ENCODE results near the gene CLSTN2. TPM values are rescaled to one million over a fixed set of nuclear protein-coding genes. Genes with fewer than 3 reads are reported as not detected.

The CLSTN2 gene
- total and polyA plus RNA-seq, 2 of the 4 experiments (the other 2 are of a cell fraction), result under 0.01 to 0.07 TPM

GRCh38 chr3:140219923-140220452 lies 285.0 kb downstream of the CLSTN2 start:
- Histone ChIP-seq H3K9me3 (ENCODE audit: control insufficient read depth, insufficient read depth, low read length) (no peaks in the 10 kb centered on the region), H3K18ac (ENCODE audit: low read depth, low read length) (no peak overlapping the region), H3K36me3 (ENCODE audit: control insufficient read depth, insufficient read depth, low read length) (no peaks in the 10 kb centered on the region), H2AK5ac (ENCODE audit: low read depth, low read length) (no peak overlapping the region), H3K9me1 (ENCODE audit: insufficient read depth, low read length) (no peaks in the 10 kb centered on the region), H4K5ac (ENCODE audit: low read depth, low read length) (no peak overlapping the region), H3K56ac (ENCODE audit: extremely low read depth, insufficient read depth, low read length) (no peak overlapping the region), H2BK5ac (ENCODE audit: low read depth, low read length, poor library complexity, severe bottlenecking) (no peak overlapping the region), H3K27ac (ENCODE audit: insufficient read depth, low read length) (no peak overlapping the region), H3K4me1 (ENCODE audit: control insufficient read depth, insufficient read depth, low read length) (no peaks in the 10 kb centered on the region), H2AFZ (replicated peaks; ENCODE audit: low read length, poor library complexity) (no peak overlapping the region), H4K91ac (ENCODE audit: insufficient read depth, low read depth, low read length) (no peak overlapping the region), H3K4me2 (ENCODE audit: low read depth, low read length) (no peak overlapping the region), H3K79me1 (ENCODE audit: low read depth in 1 of 2, low read length in 2 of 2) (no peaks in the 10 kb centered on the region), H2AK9ac (replicated peaks; ENCODE audit: low read depth, low read length, poor library complexity) (no peak overlapping the region), H2BK120ac (ENCODE audit: low read depth, low read length) (no peak overlapping the region), H2BK20ac (ENCODE audit: low read depth, low read length) (no peak overlapping the region), H4K8ac (ENCODE audit: low read depth in 2 of 2, low read length in 2 of 2) (no peak overlapping the region), H3K4me3 (ENCODE audit: insufficient read depth, low read depth, low read length) (no peak overlapping the region), H2BK15ac (ENCODE audit: low read depth, low read length) (no peak overlapping the region), H3K9ac (ENCODE audit: low read depth, low read length) (no peak overlapping the region), H3K4ac (ENCODE audit: low read depth, low read length) (no peak overlapping the region), H3K27me3 (ENCODE audit: control insufficient read depth, insufficient read depth, low read length) (no peaks in the 10 kb centered on the region), H4K20me1 (ENCODE audit: insufficient read depth, low read length) (no peaks in the 10 kb centered on the region), H3K23ac (ENCODE audit: low read depth, low read length) (no peak overlapping the region), H3K14ac (replicated peaks; ENCODE audit: low read depth, low read length) (no peak overlapping the region)
- ChIA-PET POLR2A (ENCODE audit: unreplicated experiment) (no interaction called here), CTCF (no interaction called here)
- no CpG with 5 or more reads among the region's 2 CpGs for WGBS, 2 experiments (ENCODE audit: extremely low coverage in 2 of 2, insufficient read length in 1 of 2)
- intact Hi-C loops (cut with micrococcal nuclease) (no loop called here), in situ Hi-C loops (cut with MboI; ENCODE audit: low sequenced_read_pairs) (no loop called here), dilution Hi-C loops (cut with HindIII; ENCODE audit: low sequenced_read_pairs, unreplicated experiment) (no loop called here)
- BruUV-seq (replicated peaks), result no TSS peak
- ATAC-seq (ENCODE audit: low read depth) (no peak), DNase-seq (no peak)
- TF ChIP-seq SMC3 (IDR thresholded peaks at IDR 0.05; ENCODE audit: low read depth, low read length), result no peak
- TF ChIP-seq MAFK (IDR thresholded peaks at IDR 0.05; ENCODE audit: low read depth, low read length), result peak; percentile 13; the same call in 1 of the 2 replicates

All from IMR-90 (cell line).